ENCODE measurements around the gene KLHL2.
"Not testable (repeated sequence)": the region's sequence is repeated elsewhere in the genome, so short reads cannot be mapped to it uniquely, and the experiment has no call there.

Gene KLHL2, protein sequence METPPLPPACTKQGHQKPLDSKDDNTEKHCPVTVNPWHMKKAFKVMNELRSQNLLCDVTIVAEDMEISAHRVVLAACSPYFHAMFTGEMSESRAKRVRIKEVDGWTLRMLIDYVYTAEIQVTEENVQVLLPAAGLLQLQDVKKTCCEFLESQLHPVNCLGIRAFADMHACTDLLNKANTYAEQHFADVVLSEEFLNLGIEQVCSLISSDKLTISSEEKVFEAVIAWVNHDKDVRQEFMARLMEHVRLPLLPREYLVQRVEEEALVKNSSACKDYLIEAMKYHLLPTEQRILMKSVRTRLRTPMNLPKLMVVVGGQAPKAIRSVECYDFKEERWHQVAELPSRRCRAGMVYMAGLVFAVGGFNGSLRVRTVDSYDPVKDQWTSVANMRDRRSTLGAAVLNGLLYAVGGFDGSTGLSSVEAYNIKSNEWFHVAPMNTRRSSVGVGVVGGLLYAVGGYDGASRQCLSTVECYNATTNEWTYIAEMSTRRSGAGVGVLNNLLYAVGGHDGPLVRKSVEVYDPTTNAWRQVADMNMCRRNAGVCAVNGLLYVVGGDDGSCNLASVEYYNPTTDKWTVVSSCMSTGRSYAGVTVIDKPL

DNA sequence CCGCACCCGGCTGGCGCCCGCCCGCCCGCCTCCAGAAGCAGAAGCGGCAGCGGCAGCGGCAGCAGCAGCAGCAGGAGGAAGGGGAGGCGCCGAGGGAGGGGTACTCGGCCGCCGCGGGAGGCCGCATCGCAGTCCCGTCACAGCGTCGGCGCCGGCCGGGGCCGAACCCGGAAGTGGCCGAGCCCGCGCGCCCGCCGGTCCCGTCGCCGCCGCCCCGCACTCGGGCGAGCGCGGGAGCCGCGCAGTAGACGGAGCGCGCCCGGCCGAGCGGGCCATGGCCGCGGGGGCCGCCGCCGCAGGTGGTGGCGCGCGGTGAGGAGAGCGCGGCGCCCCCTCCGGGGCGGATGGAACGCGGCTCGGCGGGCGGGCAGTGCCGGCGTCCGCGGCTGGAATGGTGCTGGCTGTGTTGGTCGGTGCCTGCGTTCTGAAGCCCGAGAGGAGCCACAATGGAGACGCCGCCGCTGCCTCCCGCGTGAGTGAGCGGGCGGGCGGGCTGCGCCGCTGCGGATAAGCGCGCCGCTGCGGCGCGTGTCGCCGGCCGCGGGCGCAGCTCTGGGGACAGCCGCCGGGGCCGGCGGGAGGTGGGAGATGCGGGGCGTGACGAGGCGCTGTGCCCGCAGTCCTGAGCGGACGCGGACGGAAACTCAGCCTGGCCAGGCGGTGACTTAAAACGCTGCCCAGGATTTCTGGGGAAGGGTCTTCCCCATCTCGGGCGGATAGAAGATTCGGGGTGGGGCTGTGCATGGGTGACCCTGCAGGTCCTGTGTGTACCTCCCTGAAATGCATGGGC lies at the start of gene KLHL2:
Gene KLHL2 (plus strand): TSS at position 131 of the 790 bp plus-strand sequence. CDS start 316 bp downstream, at position 447.
- H3K4me3 ChIP-seq (ENCODE audit: low read depth, low read length) = peak within 1 kb of the TSS; percentile 72
- no peak for DNase-seq (ENCODE audit: low read depth)

DNA sequence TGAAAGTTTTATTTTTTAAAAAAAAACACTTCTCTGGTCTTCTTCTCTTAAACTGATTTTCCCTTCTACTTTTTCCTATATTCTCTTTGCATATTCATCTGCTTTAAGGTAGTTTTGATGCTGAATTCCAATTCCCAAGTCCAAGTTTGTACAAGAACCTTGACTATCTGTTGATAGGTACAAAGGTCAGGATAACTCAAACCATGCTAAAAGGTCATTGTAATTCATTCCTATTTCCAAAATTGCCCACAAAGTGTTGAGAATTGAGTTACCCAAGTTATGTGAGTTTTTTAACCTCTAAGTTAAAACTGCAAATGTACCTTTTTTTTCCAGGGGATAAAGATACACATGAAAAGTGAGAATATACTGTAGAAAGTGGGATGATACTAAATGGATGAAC lies 48.6 kb upstream of the KLHL2 start:
- H3K4me3 ChIP-seq (ENCODE audit: low read depth, low read length) = no peak overlapping the region
- no peak for DNase-seq (ENCODE audit: low read depth)

DNA sequence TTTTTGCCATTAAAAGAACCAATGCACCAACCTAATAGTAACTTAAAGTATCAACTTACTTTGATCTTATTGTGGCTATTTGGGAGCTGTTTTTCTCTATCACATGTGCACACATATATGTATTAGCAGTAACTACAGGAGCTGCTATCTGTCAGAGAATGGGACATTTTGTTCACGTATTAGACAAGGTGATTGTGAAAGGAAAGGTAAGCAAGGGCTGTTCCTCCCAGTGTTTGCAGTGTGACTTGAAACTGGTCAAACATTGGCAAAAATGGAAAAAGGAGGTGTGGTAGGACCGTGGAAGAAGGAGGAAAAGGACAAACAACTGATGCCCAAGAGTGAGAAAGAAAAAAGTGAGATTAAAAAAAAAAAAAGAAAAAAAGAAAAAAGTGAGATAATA lies 43.1 kb upstream of the KLHL2 start:
- DNase-seq (ENCODE audit: low read depth) = no peak
- no peak overlapping the region for H3K4me3 ChIP-seq (ENCODE audit: low read depth, low read length)

DNA sequence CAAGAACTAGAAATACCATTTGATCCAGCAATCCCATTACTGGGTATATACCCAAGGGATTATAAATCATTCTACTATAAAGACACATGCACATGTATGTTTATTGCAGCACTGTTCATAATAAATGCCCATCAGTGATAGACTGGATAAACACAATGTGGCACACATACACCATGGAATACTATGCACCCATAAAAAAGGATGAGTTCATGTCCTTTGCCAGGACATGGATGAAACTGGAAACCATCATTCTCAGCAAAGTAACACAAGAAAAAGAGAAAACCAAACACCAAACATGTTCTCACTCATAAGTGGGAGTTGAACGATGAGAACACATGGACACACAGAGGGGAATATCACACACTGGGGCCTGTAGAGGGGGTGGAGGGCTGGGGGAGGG lies 40.5 kb upstream of the KLHL2 start:
- DNase-seq (ENCODE audit: low read depth); H3K4me3 ChIP-seq (ENCODE audit: low read depth, low read length): not testable (repeated sequence)

DNA sequence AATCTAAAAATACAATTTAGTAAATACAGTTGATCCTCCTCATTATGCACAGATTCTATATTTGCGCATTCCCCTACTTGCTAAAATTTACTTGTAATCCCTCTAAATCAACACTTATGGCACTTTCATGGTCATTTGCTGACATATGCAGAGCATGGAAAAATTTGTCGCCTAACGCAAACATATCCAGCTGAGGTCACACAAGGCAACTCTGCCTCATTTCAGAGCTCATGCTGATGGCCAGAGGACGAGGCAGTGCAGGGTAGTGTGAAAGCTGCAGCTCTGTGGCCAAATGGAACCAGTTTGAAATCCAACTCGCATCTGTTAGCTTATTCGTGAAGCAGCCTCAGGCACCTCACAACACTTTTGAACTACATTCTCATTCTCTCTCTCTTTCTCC lies 39.7 kb upstream of the KLHL2 start:
- H3K4me3 ChIP-seq (ENCODE audit: low read depth, low read length) = no peak overlapping the region
- DNase-seq (ENCODE audit: low read depth) = no peak

DNA sequence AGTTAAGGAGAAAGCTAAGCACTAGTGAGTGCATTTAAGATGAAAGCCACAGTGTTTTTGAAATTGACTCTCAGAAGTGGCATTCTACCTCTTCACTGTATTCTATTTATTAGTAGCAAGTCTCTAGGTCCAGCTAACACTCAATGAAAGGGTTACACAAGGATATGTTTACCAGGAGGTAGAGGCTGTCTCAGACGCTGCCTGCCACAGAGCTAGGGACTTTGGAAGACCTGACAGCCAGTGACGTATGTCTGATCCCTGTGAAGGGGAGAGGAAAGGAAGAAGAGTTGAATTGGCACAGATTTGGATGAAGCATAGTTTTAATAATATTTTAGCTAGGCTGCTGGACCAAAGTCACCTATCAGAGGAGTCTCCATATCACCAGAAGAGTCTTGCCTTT lies 36.5 kb upstream of the KLHL2 start:
- DNase-seq (ENCODE audit: low read depth) = no peak

DNA sequence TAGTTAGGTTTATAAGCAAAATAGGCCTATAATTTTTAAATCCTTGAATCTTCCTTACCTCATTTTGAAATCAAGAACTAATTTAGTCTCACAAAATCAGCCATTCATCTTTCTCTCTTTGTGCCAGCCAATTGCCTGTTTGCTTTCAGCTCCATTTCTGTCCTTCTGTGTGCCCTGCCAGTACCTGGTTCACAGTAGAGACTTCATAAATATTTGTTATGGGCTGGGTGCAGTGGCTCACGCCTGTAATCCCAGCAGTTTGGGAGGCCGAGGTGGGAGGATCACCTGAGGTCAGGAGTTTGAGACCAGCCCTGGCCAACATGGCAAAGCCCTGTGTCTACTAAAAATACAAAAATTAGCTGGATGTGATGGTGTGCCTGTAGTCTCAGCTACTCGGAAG lies 31.9 kb upstream of the KLHL2 start:
- H3K4me3 ChIP-seq (ENCODE audit: low read depth, low read length); DNase-seq (ENCODE audit: low read depth): not testable (repeated sequence)

More for the DNA sequence above, 36.5 kb upstream of the KLHL2 start:
- no peak overlapping the region for H3K4me3 ChIP-seq (ENCODE audit: low read depth, low read length)

DNA sequence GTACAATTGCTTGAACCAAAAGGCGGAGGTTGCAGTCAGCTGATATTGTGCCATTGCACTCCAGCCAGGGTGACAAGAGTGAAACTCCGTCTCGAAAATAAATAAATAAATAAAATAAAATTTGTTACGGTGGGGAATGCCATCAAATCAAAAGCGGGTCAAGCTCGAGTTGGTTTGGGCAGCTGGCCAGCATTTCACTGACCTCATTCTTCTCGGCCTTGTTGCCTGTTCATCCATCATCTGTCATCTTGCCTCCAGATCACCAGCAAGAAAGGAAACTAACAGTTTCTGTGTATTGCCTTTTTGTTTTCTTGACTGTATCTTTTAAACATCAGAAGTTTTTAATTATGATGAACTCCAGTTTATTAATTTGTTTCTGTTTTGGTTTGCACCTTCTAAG lies 31.5 kb upstream of the KLHL2 start:
- H3K4me3 ChIP-seq (ENCODE audit: low read depth, low read length) = no peak overlapping the region
- DNase-seq (ENCODE audit: low read depth) = no peak

DNA sequence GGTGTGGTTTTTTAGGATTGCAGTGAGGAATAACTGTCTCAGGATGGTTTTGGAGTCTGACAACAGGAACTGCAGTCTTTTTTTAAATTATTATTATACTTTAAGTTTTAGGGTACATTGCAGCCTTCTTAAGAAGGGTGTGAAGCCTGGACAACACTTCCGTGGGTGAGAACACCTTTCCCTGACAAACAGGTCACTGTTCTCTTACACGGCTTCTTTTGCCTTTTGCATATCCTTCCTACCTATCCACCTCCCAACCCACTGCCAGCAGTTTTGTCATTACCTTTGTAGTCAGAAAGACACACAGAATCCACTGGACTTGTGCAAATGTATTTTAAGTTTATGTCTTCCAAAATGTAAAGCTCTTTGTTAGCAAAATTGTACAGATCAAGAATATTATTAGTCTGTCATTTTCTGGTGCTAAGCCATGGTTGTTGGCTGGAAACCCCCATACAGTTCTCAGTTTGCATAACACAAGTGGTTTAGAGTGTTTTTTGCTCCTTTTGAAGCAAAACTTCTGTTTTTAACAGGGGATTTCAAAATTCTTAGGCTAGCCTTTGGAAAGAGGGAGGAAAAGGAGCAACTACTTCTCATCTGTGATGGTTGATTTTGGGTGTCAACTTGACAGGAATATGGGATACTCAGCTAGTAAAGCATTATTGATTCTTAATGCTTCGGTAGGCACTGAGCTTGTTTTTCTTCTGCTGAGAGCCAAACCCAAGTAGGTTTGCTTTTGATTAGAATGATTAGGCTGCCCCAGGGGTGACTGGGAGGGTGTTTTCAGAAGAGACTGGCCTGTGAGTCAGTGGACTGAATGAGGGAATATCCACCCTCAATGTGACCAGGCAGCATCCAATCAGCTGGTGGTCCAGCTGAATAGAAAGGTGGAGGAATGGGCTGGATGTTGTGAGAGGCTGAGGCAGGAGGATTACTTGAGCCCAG lies 29.4 kb upstream of the KLHL2 start:
- no peak for DNase-seq (ENCODE audit: low read depth)
- no peak overlapping the region for H3K4me3 ChIP-seq (ENCODE audit: low read depth, low read length)

DNA sequence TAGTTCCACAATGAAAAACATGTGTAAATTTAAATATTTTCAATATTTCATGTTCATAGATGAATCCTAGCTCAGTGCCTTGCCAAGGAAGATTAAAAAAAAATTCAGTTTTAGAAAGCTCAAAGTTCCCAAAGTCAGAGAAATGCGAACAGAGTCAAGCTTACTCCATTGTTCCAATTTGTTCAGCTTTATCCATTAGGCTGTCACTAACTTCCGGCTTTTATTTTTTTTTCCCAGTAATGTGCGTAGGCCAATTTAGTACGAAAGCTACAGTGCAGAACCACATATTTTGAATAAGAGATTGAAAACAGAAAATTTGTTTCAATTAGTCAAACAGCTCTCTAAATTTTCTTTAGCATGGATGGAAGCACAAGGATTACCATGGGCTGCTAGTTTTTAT lies 23.1 kb upstream of the KLHL2 start:
- no peak for DNase-seq (ENCODE audit: low read depth)

DNA sequence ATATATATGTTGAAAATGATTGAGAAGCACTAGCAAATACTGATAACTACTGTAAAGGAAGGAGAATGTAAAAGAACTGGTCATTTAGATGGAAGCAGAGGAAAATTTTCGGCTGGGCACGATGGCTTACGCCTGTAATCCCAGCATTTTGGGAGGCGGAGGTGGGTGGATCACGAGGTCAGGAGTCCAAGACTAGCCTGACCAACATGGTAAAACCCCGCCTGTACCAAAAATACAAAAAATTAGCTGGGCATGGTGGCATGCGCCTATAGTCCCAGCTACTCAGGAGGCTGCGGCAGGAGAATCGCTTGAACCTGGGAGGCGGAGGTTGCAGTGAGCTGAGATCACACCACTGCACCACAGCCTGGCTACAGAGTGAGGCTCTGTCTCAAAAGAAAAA lies 22.4 kb upstream of the KLHL2 start:
- not testable (repeated sequence) for H3K4me3 ChIP-seq (ENCODE audit: low read depth, low read length); DNase-seq (ENCODE audit: low read depth)

More for the DNA sequence above, 23.1 kb upstream of the KLHL2 start:
- H3K4me3 ChIP-seq (ENCODE audit: low read depth, low read length) = no peak overlapping the region

DNA sequence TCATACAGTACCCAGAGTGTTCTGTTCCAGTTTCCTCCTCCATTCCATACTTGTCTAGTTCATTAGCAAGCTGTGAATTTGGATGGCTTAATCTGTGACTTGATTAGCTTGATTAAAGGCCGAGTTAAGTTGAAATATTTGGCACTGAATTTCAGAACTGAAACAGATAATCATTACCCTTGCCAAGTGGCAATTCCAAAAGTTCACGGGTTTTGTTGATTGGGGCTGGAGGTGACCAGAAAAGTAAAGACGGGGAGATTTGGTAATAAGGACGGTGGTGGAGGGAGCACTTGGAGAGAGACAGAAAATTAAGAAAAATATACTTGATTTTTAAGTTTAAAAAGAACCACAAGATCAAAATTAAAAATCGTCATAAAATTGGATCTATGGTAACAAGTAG lies 21.9 kb upstream of the KLHL2 start:
- DNase-seq (ENCODE audit: low read depth) = no peak
- H3K4me3 ChIP-seq (ENCODE audit: low read depth, low read length) = no peak overlapping the region

DNA sequence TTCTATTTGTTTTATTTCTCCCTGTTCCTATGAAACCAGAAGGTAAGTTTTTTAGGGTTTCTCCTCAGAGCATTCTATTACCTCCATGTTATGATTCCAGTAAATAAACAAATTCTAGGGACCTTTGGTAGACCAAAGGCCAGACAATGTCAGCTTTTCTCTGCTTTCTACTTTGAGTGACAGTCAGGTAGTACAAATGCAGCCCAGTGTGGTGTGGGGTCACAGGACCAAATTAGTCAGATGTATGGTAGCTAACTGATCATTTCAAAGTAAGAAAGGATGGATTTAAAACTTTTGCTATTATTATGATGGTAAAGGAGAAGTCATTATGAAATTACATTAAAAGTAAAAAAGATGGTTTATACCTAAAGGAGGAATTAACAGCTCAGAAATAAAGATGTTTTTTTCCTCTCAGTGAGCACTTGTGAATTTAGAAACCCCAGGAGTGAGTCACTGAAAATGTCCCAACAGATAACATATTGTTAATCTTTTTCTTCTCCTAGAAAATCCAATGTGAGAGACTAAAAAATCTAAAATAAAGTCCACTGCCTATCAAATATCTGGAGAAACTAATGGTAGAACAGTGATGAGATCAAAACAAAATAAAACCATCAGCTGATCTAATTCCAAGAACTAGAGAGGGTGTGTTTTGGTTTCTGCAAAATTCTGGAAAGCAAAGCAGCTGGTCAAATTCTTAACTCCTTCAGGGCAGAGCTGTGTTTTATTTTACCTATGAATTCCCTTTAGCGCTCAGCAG lies 16.6 kb upstream of the KLHL2 start:
- H3K4me3 ChIP-seq (ENCODE audit: low read depth, low read length) = no peak overlapping the region
- no peak for DNase-seq (ENCODE audit: low read depth)

DNA sequence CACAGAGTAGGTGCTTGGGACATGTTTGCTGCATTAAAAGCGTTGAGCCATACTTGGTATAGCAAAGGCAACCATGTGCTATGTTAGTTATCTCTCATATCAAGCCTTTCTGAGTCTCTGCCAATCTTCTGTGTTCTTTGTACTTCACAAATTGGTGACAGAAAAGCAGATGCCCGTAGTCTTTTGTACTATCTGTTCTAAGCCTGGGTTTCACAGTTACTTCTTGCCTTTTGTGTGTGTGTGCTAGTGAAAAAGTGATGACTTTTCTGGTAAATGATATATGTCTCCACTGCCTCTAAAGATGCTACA lies 16.1 kb upstream of the KLHL2 start:
- H3K4me3 ChIP-seq (ENCODE audit: low read depth, low read length) = no peak overlapping the region
- DNase-seq (ENCODE audit: low read depth) = no peak

DNA sequence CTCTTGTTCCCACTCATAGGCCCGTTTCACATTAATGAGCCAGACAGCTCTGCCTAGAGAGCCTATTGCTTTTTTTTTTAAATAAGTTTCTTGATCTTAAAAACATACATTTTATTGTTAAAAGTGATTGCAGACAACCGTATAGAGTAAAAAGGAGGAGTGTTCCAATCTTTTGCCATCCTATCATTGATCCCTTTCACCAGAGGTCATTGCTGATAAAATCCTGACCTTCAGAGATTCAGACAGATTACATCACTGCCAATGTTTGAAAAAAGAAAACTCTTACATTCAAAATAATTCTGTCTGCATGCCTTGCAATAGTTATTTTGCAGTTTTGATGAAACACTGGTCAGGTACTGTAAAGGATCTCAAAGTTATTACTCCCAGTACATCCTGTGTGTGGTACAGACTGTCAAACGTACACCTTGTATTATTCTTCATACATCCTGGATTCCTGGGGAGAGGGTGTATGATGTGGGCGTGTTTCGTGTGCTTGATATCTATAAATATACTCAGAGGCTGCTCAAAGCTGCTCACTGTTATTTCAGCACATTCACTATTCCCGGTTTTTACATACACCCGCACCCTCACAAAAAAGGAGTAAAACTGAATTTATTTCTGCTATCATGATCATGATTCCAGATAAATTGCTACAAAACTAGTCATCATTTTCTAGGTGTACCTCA lies 15.4 kb upstream of the KLHL2 start:
- no peak overlapping the region for H3K4me3 ChIP-seq (ENCODE audit: low read depth, low read length)
- no peak for DNase-seq (ENCODE audit: low read depth)

DNA sequence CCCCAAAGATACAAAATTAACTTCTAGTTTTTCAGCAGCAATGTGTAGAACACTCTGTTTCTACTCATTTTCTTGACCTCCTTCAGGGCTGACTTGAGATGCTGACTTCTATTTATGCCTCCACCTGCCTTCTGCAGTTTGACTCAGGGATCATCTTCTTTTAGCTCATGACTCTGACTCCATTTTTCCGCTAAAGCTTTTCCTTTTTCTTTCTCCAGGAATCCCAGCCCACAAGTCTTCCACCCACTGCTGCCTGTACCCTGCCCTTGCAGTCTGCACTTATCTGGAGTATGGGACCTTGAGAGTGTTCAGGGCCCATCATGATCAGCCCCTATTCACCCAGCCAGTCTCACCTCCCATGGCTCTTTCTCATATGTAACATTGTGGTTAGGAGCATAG lies 14.9 kb upstream of the KLHL2 start:
- DNase-seq (ENCODE audit: low read depth) = no peak
- no peak overlapping the region for H3K4me3 ChIP-seq (ENCODE audit: low read depth, low read length)

DNA sequence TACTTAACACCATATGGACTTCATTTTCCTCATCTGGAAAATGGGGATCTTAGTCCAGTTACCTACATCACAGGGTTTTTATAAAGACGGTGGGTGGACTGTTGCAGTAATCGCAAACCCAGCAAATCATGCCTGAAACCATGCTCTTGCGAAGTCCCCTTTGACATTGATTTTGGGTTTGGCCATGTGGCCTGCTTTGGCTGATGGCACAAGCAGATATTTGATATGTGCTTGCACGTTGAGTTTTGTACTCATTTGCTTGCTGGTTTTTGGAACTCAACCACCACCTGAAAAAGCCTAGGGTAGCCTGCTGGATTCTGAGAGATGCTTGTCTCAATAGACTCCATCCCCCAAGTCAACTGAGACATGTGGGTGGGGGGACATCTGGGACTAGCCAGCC lies 14.4 kb upstream of the KLHL2 start:
- no peak for DNase-seq (ENCODE audit: low read depth)
- H3K4me3 ChIP-seq (ENCODE audit: low read depth, low read length) = no peak overlapping the region

DNA sequence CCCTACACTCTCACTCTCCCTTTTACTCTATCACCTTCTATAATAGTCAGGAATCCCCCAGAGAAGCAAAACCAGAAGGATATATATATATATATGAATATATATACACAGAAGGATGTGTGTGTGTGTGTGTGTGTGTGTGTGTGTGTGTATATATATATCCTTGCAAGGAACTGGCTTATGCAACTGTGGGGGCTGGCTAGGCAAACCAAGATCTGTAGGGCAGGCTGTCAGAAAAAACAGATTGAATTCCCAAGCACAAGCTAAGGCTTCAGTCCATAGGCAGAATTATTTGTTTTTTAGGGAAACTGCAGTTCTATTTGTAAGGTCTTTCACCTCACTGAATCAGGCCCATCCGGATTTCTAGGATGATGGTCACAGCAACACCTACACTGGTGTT lies 13.0 kb upstream of the KLHL2 start:
- no peak overlapping the region for H3K4me3 ChIP-seq (ENCODE audit: low read depth, low read length)

More for the DNA sequence above, 13.0 kb upstream of the KLHL2 start:
- DNase-seq (ENCODE audit: low read depth) = no peak

Measured in skeletal muscle cell (primary cell).